H1 (cell line): Measurements from ENCODE around the gene SPACA9. TPM values are rescaled to one million over a fixed set of nuclear protein-coding genes. Genes with fewer than 3 reads are reported as not detected.

ENCODE experiments used
- CTCF ChIA-PET: fragments of 300-600 bp; sonication (Branson Sonifier 250); formaldehyde crosslinking; loops from one replicate; lab custom pipeline; 2021; ENCODE audit not compliant: partially characterized antibody; lab: Charles Lee
- POLR2A ChIA-PET: fragments of 300-600 bp; sonication (Branson Sonifier 250); formaldehyde crosslinking; loops from one replicate; lab custom pipeline; 2021; ENCODE audit warnings: inconsistent platforms; ENCODE audit not compliant: partially characterized antibody; lab: Charles Lee
- DNase-seq, 2 experiments: peaks; one replicate each; pipeline versions ENCODE4 v3.0.0 to v3.0.0-alpha.2; 2010 to 2022; ENCODE audit warnings: low spot score in 2 of 2, low read depth in 1 of 2, mixed read lengths in 1 of 2
- FAIRE-seq: peaks from 2 replicates; lab custom pipeline; 2011; peaks lifted over from hg19 to GRCh38; lab: Jason Lieb, UNC
- H2AFZ ChIP-seq: 2 replicates; pipeline ENCODE4 v1.8.1; 2012; ENCODE audit warnings: low read length, inconsistent platforms
- H2AK5ac ChIP-seq: 2 replicates; pipeline ENCODE4 v1.6.1; 2013; ENCODE audit warnings: low read depth, low read length
- H2BK120ac ChIP-seq: replicated peaks from 2 replicates; pipeline ENCODE3; 2013; ENCODE audit warnings: low read depth, low read length, inconsistent platforms
- H2BK12ac ChIP-seq: 2 replicates; pipeline ENCODE4 v1.6.1; 2013; ENCODE audit warnings: low read depth, low read length
- H2BK15ac ChIP-seq: 2 replicates; pipeline ENCODE4 v1.6.1; 2013; ENCODE audit warnings: low read length
- H2BK20ac ChIP-seq: 2 replicates; pipeline ENCODE4 v1.6.1; 2013; ENCODE audit warnings: low read length
- H2BK5ac ChIP-seq: 2 replicates; pipeline ENCODE4 v1.6.1; 2013; ENCODE audit warnings: low read depth, low read length
- H3K14ac ChIP-seq: 2 replicates; pipeline ENCODE4 v1.6.1; 2013; ENCODE audit warnings: inconsistent platforms; ENCODE audit not compliant: insufficient read length
- H3K18ac ChIP-seq: 2 replicates; pipeline ENCODE4 v1.6.1; 2013; ENCODE audit warnings: low read length; ENCODE audit errors: extremely low read depth
- H3K23ac ChIP-seq: 2 replicates; pipeline ENCODE4 v1.6.1; 2013; ENCODE audit warnings: inconsistent platforms; ENCODE audit not compliant: insufficient read length
- H3K23me2 ChIP-seq: 2 replicates; pipeline ENCODE4 v1.6.1; 2013; ENCODE audit warnings: low read depth, low read length
- H3K27ac ChIP-seq: 2 replicates; pipeline ENCODE4 v1.6.1; 2011; ENCODE audit warnings: low read depth, low read length, inconsistent platforms
- H3K27me3 ChIP-seq, 4 experiments: replicated peaks in 1 of 4; 1 replicate in 1 of 4; 2 replicates in 3 of 4; pipeline versions ENCODE4 v1.6.1 to v1.8.1; 2011 to 2013; ENCODE audit warnings: low read length in 3 of 4, mild to moderate bottlenecking in 3 of 4, inconsistent platforms in 2 of 4, mixed read lengths in 2 of 4, moderate library complexity in 1 of 4; ENCODE audit not compliant: control insufficient read depth in 3 of 4, insufficient read depth in 3 of 4; ENCODE audit errors: extremely low read depth in 1 of 4
- H3K36me3 ChIP-seq, 4 experiments: 2 replicates each; pipeline versions ENCODE4 v1.6.1 to v1.8.1; 2011 to 2013; ENCODE audit warnings: mild to moderate bottlenecking in 4 of 4, low read length in 3 of 4, moderate library complexity in 2 of 4, control low read depth in 1 of 4, inconsistent platforms in 1 of 4; ENCODE audit not compliant: insufficient read depth in 4 of 4, control insufficient read depth in 2 of 4
- H3K4ac ChIP-seq: replicated peaks from 2 replicates; pipeline ENCODE3; 2013; ENCODE audit warnings: low read length, low read depth, mixed read lengths, inconsistent platforms; ENCODE audit not compliant: insufficient read length
- H3K4me1 ChIP-seq, 4 experiments: replicated peaks in 1 of 4; 1 replicate in 1 of 4; 2 replicates in 3 of 4; pipeline versions ENCODE4 v1.6.1 to v1.8.1; 2011 to 2013; ENCODE audit warnings: low read length in 3 of 4, inconsistent platforms in 2 of 4, mixed read lengths in 1 of 4; ENCODE audit not compliant: insufficient read depth in 4 of 4, control insufficient read depth in 3 of 4
- H3K4me2 ChIP-seq, 2 experiments: 2 replicates each; pipeline versions ENCODE4 v1.6.1 to v1.8.1; 2011 to 2013; ENCODE audit warnings: low read depth in 2 of 2, low read length in 2 of 2, control low read depth in 1 of 2, inconsistent platforms in 1 of 2, mild to moderate bottlenecking in 1 of 2; ENCODE audit not compliant: insufficient read depth in 1 of 2
- H3K4me3 ChIP-seq, 4 experiments: fragments of 200-600, 300-600 bp in 1 of 4; sonication (generic), shearing (Covaris generic), sonication (Bioruptor Twin) in 1 of 4; 2 replicates each; pipeline versions ENCODE4 v1.5.1 to v1.8.1; 2011 to 2016; ENCODE audit warnings: low read length in 4 of 4, low read depth in 3 of 4, control low read depth in 2 of 4, inconsistent platforms in 2 of 4, mild to moderate bottlenecking in 2 of 4, mixed read lengths in 1 of 4, moderate library complexity in 1 of 4; ENCODE audit not compliant: insufficient read depth in 2 of 4; ENCODE audit errors: extremely low read depth in 1 of 4
- H3K56ac ChIP-seq: replicated peaks from 2 replicates; pipeline ENCODE3; 2013; ENCODE audit warnings: low read depth, mild to moderate bottlenecking, mixed read lengths, low read length, inconsistent platforms; ENCODE audit not compliant: insufficient read length
- H3K79me1 ChIP-seq: 2 replicates; pipeline ENCODE4 v1.6.1; 2013; ENCODE audit warnings: low read depth, low read length, control low read depth
- H3K79me2 ChIP-seq, 2 experiments: 2 replicates each; pipeline versions ENCODE4 v1.6.1 to v1.8.1; 2012 to 2013; ENCODE audit warnings: low read length in 2 of 2, mild to moderate bottlenecking in 2 of 2, inconsistent platforms in 1 of 2; ENCODE audit not compliant: insufficient read depth in 2 of 2, control insufficient read depth in 1 of 2
- H3K9ac ChIP-seq, 4 experiments: replicated peaks in 1 of 4; 1 replicate in 1 of 4; 2 replicates in 3 of 4; pipeline versions ENCODE4 v1.6.1 to v1.8.1; 2011 to 2013; ENCODE audit warnings: low read depth in 3 of 4, low read length in 3 of 4, control low read depth in 2 of 4, mild to moderate bottlenecking in 2 of 4, moderate library complexity in 2 of 4, inconsistent platforms in 1 of 4; ENCODE audit errors: extremely low read depth in 1 of 4
- H3K9me3 ChIP-seq, 2 experiments: 2 replicates each; pipeline versions ENCODE4 v1.6.1 to v1.8.1; 2012 to 2013; ENCODE audit warnings: mild to moderate bottlenecking in 2 of 2, moderate library complexity in 2 of 2, control low read depth in 1 of 2, inconsistent platforms in 1 of 2, low read depth in 1 of 2, low read length in 1 of 2, mixed read lengths in 1 of 2; ENCODE audit not compliant: insufficient read depth in 2 of 2
- H4K20me1 ChIP-seq, 2 experiments: replicated peaks in 1 of 2; 2 replicates each; pipeline versions ENCODE3 to v1.8.1; 2011 to 2013; ENCODE audit warnings: inconsistent platforms in 2 of 2, low read length in 2 of 2, mild to moderate bottlenecking in 1 of 2; ENCODE audit not compliant: insufficient read depth in 2 of 2, control insufficient read depth in 1 of 2
- H4K5ac ChIP-seq: 2 replicates; pipeline ENCODE4 v1.6.1; 2013; ENCODE audit warnings: low read length, low read depth, mixed read lengths, inconsistent platforms; ENCODE audit not compliant: insufficient read length
- H4K8ac ChIP-seq: 2 replicates; pipeline ENCODE4 v1.8.0; 2013; ENCODE audit warnings: mild to moderate bottlenecking, moderate library complexity, low read length, inconsistent platforms; ENCODE audit not compliant: insufficient read depth; ENCODE audit errors: extremely low read depth
- H4K91ac ChIP-seq: replicated peaks from 2 replicates; pipeline ENCODE3; 2013; ENCODE audit warnings: low read length, mixed read lengths, inconsistent platforms; ENCODE audit not compliant: insufficient read length
- EP300 ChIP-seq, 2 experiments: IDR thresholded peaks; 1 replicate in 1 of 2; 2 replicates in 1 of 2; pipeline ENCODE4 v1.6.1; 2011 to 2012; ENCODE audit warnings: low read depth in 2 of 2, low read length in 2 of 2, mild to moderate bottlenecking in 2 of 2, borderline replicate concordance in 1 of 2, inconsistent platforms in 1 of 2, moderate library complexity in 1 of 2
- WGBS, 2 experiments: shearing (Covaris generic) in 1 of 2; methylation state at CpG; one replicate each; pipeline versions ENCODE4 v1.1.6 to v1.1.7; 2013 to 2015; ENCODE audit warnings: low lambda C conversion rate in 2 of 2, mixed read lengths in 2 of 2, inconsistent platforms in 1 of 2, low coverage in 1 of 2, missing lambda C conversion rate in 1 of 2; ENCODE audit not compliant: insufficient replicate concordance in 2 of 2, insufficient coverage in 1 of 2, insufficient read length in 1 of 2; ENCODE audit errors: extremely low coverage in 1 of 2, missing lambda C conversion rate in 1 of 2; 5-methylcytosine and 5-hydroxymethylcytosine counted together
- polyA plus RNA-seq, 7 experiments: library from polyadenylated mRNA; depleted of rRNA in 3 of 7; stranded (reverse) in 5 of 7; unstranded in 2 of 7; fragments of >200 nt in 5 of 7; fragments of 200-250 nt in 2 of 7; gene quantifications; 1 replicate in 5 of 7; 2 replicates in 1 of 7; 4 replicates in 1 of 7; pipeline versions ENCODE4 v1.2.1 to v1.2.3, GENCODE V29; 2011 to 2013; ENCODE audit warnings: missing spikeins in 2 of 7, mixed read lengths in 2 of 7
- total RNA-seq: library from RNA; stranded (reverse); fragmentation: NEBNext Ultra II Directional; extraction: Animal tissue kit (Norgen Biotek cat#: 25700); gene quantifications from 2 replicates; pipeline ENCODE4 v1.2.1, GENCODE V29; 2021

Gene SPACA9
- total and polyA plus RNA-seq, 2 of the 8 experiments (the other 6 are each of a cell fraction or from before 2014, with no cell fraction given): 0.63 to 1.3 TPM

DNA sequence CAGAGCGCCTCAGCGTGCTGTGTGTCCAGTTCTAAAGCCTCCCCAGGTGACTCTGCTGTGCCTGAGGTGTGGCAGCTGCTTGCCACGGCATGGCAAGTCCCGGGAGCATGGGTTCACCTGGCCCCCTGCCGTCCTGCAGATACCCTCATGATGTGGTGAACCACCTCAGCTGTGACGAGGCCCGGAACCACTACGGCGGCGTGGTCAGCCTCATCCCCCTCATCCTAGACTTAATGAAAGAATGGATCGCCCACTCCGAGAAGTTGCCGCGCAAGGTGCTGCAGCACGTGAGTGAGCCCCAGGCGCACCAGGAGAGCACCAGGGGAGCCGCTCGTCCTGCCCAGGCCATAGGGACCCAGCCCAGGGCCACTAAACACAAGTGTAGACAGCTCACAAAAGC is 9.5 kb downstream of the SPACA9 start:
- H3K9me3 ChIP-seq: no peaks in the 10 kb centered on the region
- H2BK5ac ChIP-seq: no peak overlapping the region
- ChIA-PET CTCF (interaction anchor here (0.5 to 15.0 kb wide), 3 partner anchors 9 to 25 kb away, joined by 4 to 115 read pairs (median 4); no protein-coding TSS in a partner anchor), POLR2A (no interaction called here)
- H3K27me3 ChIP-seq: no peaks in the 10 kb centered on the region; a peak in 1 of 7 replicates
- H4K8ac ChIP-seq: no peak overlapping the region
- TF ChIP-seq EP300 (IDR thresholded peaks at IDR 0.05; ENCODE audit: borderline replicate concordance in 1 of 2, low read depth in 2 of 2, low read length in 2 of 2): no peak
- H2BK120ac ChIP-seq: no peak overlapping the region
- H3K23me2 ChIP-seq: no peaks in the 10 kb centered on the region
- no peaks in the 10 kb centered on the region; a peak in 1 of 7 replicates for H3K4me1 ChIP-seq
- no peak overlapping the region for H2AK5ac ChIP-seq
- H2BK20ac ChIP-seq: no peak overlapping the region
- DNase-seq (no peak), FAIRE-seq (no peak)
- H3K23ac ChIP-seq: no peak overlapping the region
- H3K4me3 ChIP-seq: no peak overlapping the region
- H2AFZ ChIP-seq: no peak overlapping the region
- peaks cover 0 to 4% of the 10 kb centered on the region in 2 experiments for H4K20me1 ChIP-seq
- H3K14ac ChIP-seq: no peak overlapping the region
- no peak overlapping the region for H3K27ac ChIP-seq
- no peak overlapping the region for H4K5ac ChIP-seq
- no peak overlapping the region for H3K4ac ChIP-seq
- WGBS, 2 experiments: 88% methylated on average over 18 of the region's 18 CpGs; no CpG with 5 or more reads in 1 of the 2 experiments
- H3K18ac ChIP-seq: no peak overlapping the region
- H3K9ac ChIP-seq: no peak overlapping the region
- no peaks in the 10 kb centered on the region for H3K79me1 ChIP-seq
- no peak overlapping the region for H4K91ac ChIP-seq
- H2BK12ac ChIP-seq: no peak overlapping the region
- H3K36me3 ChIP-seq: no peaks in the 10 kb centered on the region
- H3K56ac ChIP-seq: no peak overlapping the region
- no peaks in the 10 kb centered on the region for H3K79me2 ChIP-seq
- H2BK15ac ChIP-seq: no peak overlapping the region
- no peak overlapping the region for H3K4me2 ChIP-seq
